ENCODE results near the gene DDR2. TPM values are rescaled to one million over a fixed set of nuclear protein-coding genes. Genes with fewer than 3 reads are reported as not detected.
A peak's percentile ranks its signal among the peaks of the same experiment; 100 is the strongest.
"Not testable (repeated sequence)": the region's sequence is repeated elsewhere in the genome, so short reads cannot be mapped to it uniquely, and the experiment has no call there.

The DDR2 gene
- total RNA-seq, 2 donors from 2014 or later = 0.31 to 0.71 TPM

DNA sequence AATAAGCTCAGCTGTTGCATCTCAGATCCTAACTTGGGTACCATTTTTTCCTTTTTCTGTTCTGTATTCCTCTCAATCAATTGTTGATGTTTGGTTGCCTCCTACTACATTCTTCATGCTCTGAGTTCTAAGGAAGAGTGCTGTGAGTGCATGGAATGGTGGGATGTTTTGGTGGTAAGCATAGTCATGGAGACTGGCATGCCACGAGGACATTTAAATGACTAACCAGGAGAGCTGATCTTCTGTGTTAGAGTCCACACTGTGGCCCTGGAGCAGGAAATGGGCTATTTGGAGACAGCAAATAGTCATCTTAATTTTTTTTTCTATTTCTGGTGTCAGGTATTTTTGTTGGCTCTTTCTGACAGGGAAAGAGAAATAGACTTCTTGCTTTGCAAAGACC lies 88.7 kb downstream of the DDR2 start:
- Mint-ChIP-seq H3K27ac (no peak overlapping the region), H3K36me3 (no peaks in the 10 kb centered on the region), H3K9me3 (no peaks in the 10 kb centered on the region)
- no peak for ATAC-seq
- DNase-seq (ENCODE audit: low spot score in 2 of 2) = no peak

GRCh38 chr1:162721471-162721870 lies 89.2 kb downstream of the DDR2 start:
- Mint-ChIP-seq H3K9me3 (no peaks in the 10 kb centered on the region), H3K27ac (no peak overlapping the region), H3K36me3 (no peaks in the 10 kb centered on the region)
- ATAC-seq = no peak
- DNase-seq (ENCODE audit: low spot score in 2 of 2) = no peak

- Mint-ChIP-seq H3K36me3 (no peaks in the 10 kb centered on the region), H3K9me3 (peaks cover 0 to 4% of the 10 kb centered on the region in 2 donors), H3K27ac (no peak overlapping the region)
- ATAC-seq (no peak), DNase-seq (ENCODE audit: low spot score in 2 of 2) (no peak)
Measured at GRCh38 chr1:162722036-162722435, 89.8 kb downstream of the DDR2 start.

GRCh38 chr1:162724583-162725120 lies 92.4 kb downstream of the DDR2 start:
- ATAC-seq (no peak), DNase-seq (ENCODE audit: low spot score in 2 of 2) (no peak)
- Mint-ChIP-seq H3K36me3 (no peaks in the 10 kb centered on the region), H3K27ac (no peak overlapping the region), H3K9me3 (peaks cover 0 to 4% of the 10 kb centered on the region in 2 donors)

DNA sequence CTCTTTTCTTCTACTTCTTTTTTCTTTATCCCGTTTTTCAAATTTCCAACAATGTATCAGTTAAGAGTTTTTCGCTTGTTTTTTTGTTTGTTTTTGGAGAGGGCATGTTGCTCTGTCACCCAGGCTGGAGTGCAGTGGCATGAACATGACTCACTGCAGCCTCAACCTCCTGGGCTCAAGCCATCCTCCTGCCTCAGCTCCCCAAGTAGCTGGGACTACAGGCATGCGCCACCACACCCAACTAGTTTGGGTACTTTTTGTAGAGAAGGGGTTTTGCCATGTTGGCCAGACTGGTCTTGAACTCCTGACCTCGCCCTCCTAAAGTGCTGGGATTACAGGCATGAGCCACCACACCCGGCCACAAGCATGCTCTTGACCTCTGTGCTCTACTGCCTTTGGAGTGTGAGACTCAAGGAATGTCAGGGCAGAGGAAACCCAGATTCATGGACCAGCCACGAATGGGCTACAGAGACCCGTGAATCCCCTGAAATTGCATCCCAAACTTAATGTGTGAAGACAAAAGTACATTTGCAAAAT lies 93.1 kb downstream of the DDR2 start:
- ATAC-seq (no peak), DNase-seq (ENCODE audit: low spot score in 2 of 2) (no peak)

DNA sequence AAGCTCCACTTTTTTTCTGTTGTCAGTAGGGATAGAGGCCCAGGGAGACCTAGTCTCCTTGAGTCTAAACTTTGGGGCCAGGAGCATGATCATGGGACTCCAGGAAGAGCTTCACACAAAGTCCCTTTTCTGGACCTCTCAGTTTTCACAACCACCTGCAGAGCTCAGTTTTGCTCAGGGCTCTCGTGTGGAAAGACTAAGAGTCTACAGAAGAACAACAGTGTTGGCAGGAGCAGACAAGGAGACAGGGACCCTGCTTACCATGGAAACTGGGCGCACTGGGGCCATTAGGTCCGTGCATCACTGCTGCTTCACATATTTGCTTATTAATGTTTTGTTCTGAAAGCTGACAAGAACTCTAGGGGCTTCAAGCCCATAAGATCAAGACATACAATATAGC lies 94.3 kb downstream of the DDR2 start:
- ATAC-seq = peak; percentile 39 to 50
- DNase-seq (ENCODE audit: low spot score in 2 of 2) = no peak
- Mint-ChIP-seq H3K9me3 (peaks cover 0 to 4% of the 10 kb centered on the region in 2 donors), H3K36me3 (no peaks in the 10 kb centered on the region), H3K27ac (no peak overlapping the region)

More for the DNA sequence above, 93.1 kb downstream of the DDR2 start:
- Mint-ChIP-seq H3K27ac (no peak overlapping the region), H3K36me3 (no peaks in the 10 kb centered on the region), H3K9me3 (peaks cover 0 to 4% of the 10 kb centered on the region in 2 donors)

GRCh38 chr1:162727493-162727892 lies 95.2 kb downstream of the DDR2 start:
- not testable (repeated sequence) for H3K9me3 Mint-ChIP-seq; H3K27ac Mint-ChIP-seq; H3K36me3 Mint-ChIP-seq; ATAC-seq; DNase-seq (ENCODE audit: low spot score in 2 of 2)

- no peak for ATAC-seq
- no peak for DNase-seq (ENCODE audit: low spot score in 2 of 2)
- H3K27ac Mint-ChIP-seq = no peak overlapping the region
- no peaks in the 10 kb centered on the region for H3K36me3 Mint-ChIP-seq
- H3K9me3 Mint-ChIP-seq = peaks cover 0 to 4% of the 10 kb centered on the region in 2 donors
Measured at GRCh38 chr1:162728573-162728972, 96.3 kb downstream of the DDR2 start.

- not testable (repeated sequence) for H3K9me3 Mint-ChIP-seq; DNase-seq (ENCODE audit: low spot score in 2 of 2); ATAC-seq; H3K36me3 Mint-ChIP-seq; H3K27ac Mint-ChIP-seq
Measured at GRCh38 chr1:162729195-162729774, 97.0 kb downstream of the DDR2 start.

- Mint-ChIP-seq H3K27ac (no peak overlapping the region), H3K36me3 (no peaks in the 10 kb centered on the region)
- ATAC-seq = no peak
Measured at GRCh38 chr1:162732094-162732493, 99.8 kb downstream of the DDR2 start.

DNA sequence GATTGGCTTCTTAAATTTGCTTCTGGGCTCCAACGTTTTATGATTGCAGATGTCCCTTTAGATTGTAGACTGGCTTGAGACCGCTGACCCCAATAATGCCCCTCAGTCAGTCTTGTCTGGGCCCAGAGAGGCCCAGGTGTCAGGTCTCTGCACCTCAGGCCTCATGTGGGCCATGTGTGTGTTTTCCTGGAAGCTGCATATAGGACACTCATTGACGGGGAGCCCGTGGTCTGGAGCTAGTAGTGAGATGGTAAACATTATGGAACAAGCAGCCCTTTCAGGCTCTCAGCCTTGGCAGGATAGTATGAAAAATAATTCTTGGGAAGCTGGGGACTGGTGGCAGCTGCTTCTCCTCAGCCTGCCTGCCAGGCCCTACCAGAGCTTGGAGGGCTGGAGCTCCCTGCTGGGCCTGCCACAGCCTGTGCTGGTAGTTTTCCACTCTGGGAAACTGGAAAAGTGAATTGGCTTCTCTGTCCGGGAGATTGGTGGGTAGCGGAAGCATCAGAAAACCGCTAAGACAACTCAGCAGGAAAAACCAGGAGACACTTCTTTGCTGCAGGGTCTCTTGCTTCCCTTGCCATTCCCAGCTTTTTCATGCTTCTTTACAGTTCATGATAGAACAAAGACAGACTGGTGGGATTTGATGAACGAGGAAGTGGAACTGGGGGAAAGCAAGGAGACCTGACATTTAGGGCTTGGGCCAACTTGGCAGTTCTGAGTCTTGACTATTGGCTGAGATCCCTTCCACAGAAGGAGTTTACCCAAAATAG lies 100.5 kb downstream of the DDR2 start:
- Mint-ChIP-seq H3K27ac (no peak overlapping the region), H3K36me3 (no peaks in the 10 kb centered on the region), H3K9me3 (no peaks in the 10 kb centered on the region)
- DNase-seq (ENCODE audit: low spot score in 2 of 2) (no peak), ATAC-seq (no peak)

More at GRCh38 chr1:162732094-162732493, 99.8 kb downstream of the DDR2 start:
- DNase-seq (ENCODE audit: low spot score in 2 of 2) = no peak
- H3K9me3 Mint-ChIP-seq = no peaks in the 10 kb centered on the region

DNA sequence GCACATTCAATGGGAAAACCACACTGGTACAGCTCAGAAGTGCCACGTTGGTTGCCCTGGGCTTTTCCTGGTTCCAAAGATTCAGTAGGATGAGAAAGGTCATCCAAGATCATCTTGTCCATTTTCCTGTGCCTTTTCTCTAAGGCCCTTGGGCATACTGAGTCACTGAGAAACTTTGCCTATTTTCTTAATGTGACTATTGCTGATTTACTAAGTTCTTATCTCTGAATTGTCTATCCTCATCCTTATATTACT lies 101.0 kb downstream of the DDR2 start:
- H3K27ac Mint-ChIP-seq = no peak overlapping the region
- no peaks in the 10 kb centered on the region for H3K36me3 Mint-ChIP-seq
- ATAC-seq = no peak
- DNase-seq (ENCODE audit: low spot score in 2 of 2) = no peak
- H3K9me3 Mint-ChIP-seq = no peaks in the 10 kb centered on the region

- DNase-seq (ENCODE audit: low spot score in 2 of 2) (no peak), ATAC-seq (no peak)
- Mint-ChIP-seq H3K36me3 (no peaks in the 10 kb centered on the region), H3K9me3 (no peaks in the 10 kb centered on the region), H3K27ac (no peak overlapping the region)
Measured at GRCh38 chr1:162734047-162734446, 101.8 kb downstream of the DDR2 start.

- no peaks in the 10 kb centered on the region for H3K9me3 Mint-ChIP-seq
- no peak overlapping the region for H3K27ac Mint-ChIP-seq
- H3K36me3 Mint-ChIP-seq = no peaks in the 10 kb centered on the region
- ATAC-seq = no peak
- DNase-seq (ENCODE audit: low spot score in 2 of 2) = no peak
Measured at GRCh38 chr1:162736184-162736583, 103.9 kb downstream of the DDR2 start.

DNA sequence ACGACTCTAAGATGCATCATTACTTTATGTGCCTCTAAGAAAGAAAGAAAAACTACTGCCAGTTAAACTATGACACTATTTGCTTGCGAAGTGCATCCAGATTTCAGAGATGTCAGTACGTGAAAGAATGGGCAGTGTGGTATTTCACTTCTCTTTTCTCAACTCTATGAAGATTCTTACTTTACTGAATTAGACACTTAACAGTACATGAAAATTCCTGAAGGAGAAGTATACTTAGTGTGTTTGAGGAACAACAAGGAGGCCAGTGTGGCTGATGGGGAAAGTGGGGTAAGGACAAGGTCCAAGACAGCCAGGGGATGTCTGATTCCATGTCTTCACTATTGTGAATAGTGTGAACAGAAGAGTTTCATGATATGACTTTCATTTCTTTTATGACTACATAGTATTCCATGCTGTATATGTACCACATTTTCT lies 104.4 kb downstream of the DDR2 start:
- ATAC-seq = no peak
- H3K36me3 Mint-ChIP-seq = no peaks in the 10 kb centered on the region
- H3K9me3 Mint-ChIP-seq = no peaks in the 10 kb centered on the region
- DNase-seq (ENCODE audit: low spot score in 2 of 2) = no peak
- no peak overlapping the region for H3K27ac Mint-ChIP-seq

DNA sequence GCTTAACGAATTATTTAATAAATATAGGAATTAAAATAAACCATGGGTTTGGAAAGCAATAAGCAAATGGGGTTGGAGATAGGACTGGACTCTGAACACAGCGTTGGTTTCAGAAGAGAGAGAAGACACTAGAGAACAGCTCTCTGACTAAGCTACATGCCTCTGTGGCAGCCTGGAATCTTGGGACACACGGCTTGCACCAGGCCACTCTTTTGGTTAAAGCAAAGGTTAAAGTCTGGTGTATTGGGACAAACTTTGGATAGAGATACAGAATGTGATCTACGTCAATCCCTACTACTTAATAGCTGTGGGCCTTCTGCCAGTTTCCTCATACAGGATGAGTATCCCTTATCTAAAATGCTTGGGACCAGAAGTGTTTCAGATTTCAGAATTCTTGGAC lies 108.5 kb downstream of the DDR2 start:
- no peaks in the 10 kb centered on the region for H3K9me3 Mint-ChIP-seq
- no peak overlapping the region for H3K27ac Mint-ChIP-seq
- DNase-seq (ENCODE audit: low spot score in 2 of 2) = no peak
- ATAC-seq = no peak
- peaks cover 0 to under 1% of the 10 kb centered on the region in 2 donors for H3K36me3 Mint-ChIP-seq

DNA sequence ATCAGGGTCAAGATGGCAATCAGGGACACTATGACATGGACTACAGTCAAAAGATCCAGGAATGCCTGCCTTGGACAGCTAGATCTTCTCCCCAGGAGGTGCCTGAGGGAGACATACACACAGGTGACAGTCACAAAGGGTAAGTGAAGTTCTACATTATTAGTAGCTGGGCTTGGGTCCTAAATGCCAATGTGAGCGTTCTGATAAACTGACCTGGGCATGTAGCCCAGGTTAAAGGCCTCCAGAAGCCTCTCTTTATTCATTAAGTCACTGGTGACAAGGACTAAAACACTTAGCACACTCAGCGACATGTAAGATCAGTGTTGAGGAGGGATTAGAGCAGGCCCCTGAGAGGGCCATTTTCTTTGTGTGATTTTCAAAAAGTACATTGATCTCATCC lies 109.3 kb downstream of the DDR2 start:
- Mint-ChIP-seq H3K36me3 (peaks cover 0 to 7% of the 10 kb centered on the region in 2 donors), H3K9me3 (no peaks in the 10 kb centered on the region), H3K27ac (no peak overlapping the region)
- ATAC-seq (no peak), DNase-seq (ENCODE audit: low spot score in 2 of 2) (no peak)
